ENCODE data around the gene GHRH. TPM values are rescaled to one million over a fixed set of nuclear protein-coding genes. Genes with fewer than 3 reads are reported as not detected.

Gene GHRH
- polyA plus RNA-seq, 3 donors, result not detected

GRCh38 chr20:37238935-37239451 lies 22.6 kb downstream of the GHRH start:
- DNase-seq, result no peak

GRCh38 chr20:37238426-37238825 lies 23.2 kb downstream of the GHRH start:
- DNase-seq, result no peak

GRCh38 chr20:37237656-37238055 lies 24.0 kb downstream of the GHRH start:
- no peak for DNase-seq

GRCh38 chr20:37236462-37236861 lies 25.2 kb downstream of the GHRH start:
- no peak for DNase-seq

GRCh38 chr20:37235065-37235464 lies 26.5 kb downstream of the GHRH start:
- no peak for DNase-seq

- no peak for DNase-seq
Observed at GRCh38 chr20:37234254-37234581, 27.4 kb downstream of the GHRH start.

GRCh38 chr20:37233548-37234253 lies 27.9 kb downstream of the GHRH start:
- DNase-seq, result no peak

GRCh38 chr20:37231947-37232630 lies 29.5 kb downstream of the GHRH start:
- peak; percentile 61 for DNase-seq

- DNase-seq, result no peak
Observed at GRCh38 chr20:37230200-37230599, 31.4 kb downstream of the GHRH start.

GRCh38 chr20:37229357-37229756 lies 32.3 kb downstream of the GHRH start:
- DNase-seq, result no peak

GRCh38 chr20:37228656-37229055 lies 33.0 kb downstream of the GHRH start:
- no peak for DNase-seq

GRCh38 chr20:37228082-37228481 lies 33.5 kb downstream of the GHRH start:
- DNase-seq, result peak; percentile 54

GRCh38 chr20:37226889-37227288 lies 34.7 kb downstream of the GHRH start:
- no peak for DNase-seq

GRCh38 chr20:37225146-37225545 lies 36.5 kb downstream of the GHRH start:
- DNase-seq, result no peak

- DNase-seq, result no peak
Observed at GRCh38 chr20:37223053-37223452, 38.6 kb downstream of the GHRH start.

- no peak for DNase-seq
Observed at GRCh38 chr20:37222086-37222485, 39.5 kb downstream of the GHRH start.

GRCh38 chr20:37220731-37221130 lies 40.9 kb downstream of the GHRH start:
- no peak for DNase-seq

GRCh38 chr20:37219751-37220668 lies 41.6 kb downstream of the GHRH start:
- no peak for DNase-seq

GRCh38 chr20:37218976-37219375 lies 42.6 kb downstream of the GHRH start:
- no peak for DNase-seq

GRCh38 chr20:37218441-37218840 lies 43.2 kb downstream of the GHRH start:
- DNase-seq, result no peak

- no peak for DNase-seq
Observed at GRCh38 chr20:37209661-37210314, 51.8 kb downstream of the GHRH start.

GRCh38 chr20:37209193-37209592 lies 52.4 kb downstream of the GHRH start:
- DNase-seq, result no peak

Data from renal pelvis (tissue), 4 donors.